Measurements from ENCODE around the gene NRP1.
A peak's percentile ranks its signal among the peaks of the same experiment; 100 is the strongest.
"Not testable (repeated sequence)": the region's sequence is repeated elsewhere in the genome, so short reads cannot be mapped to it uniquely, and the experiment has no call there.

Gene NRP1

DNA sequence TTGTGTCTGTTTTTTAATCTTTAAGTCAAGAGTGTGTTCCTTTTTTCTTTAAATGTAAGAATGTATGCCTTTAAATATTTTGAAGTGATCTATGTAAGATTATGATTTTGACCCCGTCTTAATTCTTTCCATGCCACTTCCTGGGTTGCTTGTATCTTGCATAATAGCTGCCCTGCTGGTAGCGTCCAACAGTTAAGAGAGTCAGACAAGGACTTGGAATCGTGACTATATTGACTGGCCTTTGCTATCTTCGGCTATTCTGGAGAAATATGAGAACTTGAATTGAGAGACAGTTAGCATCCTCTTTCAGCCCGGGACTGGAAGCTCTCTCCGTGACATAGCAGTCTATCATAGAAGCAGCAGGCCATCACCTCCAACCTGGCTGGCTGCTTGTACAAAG, 13.0 kb downstream of the NRP1 start:
- DNase-seq (ENCODE audit: low spot score) = peak; percentile 17

DNA sequence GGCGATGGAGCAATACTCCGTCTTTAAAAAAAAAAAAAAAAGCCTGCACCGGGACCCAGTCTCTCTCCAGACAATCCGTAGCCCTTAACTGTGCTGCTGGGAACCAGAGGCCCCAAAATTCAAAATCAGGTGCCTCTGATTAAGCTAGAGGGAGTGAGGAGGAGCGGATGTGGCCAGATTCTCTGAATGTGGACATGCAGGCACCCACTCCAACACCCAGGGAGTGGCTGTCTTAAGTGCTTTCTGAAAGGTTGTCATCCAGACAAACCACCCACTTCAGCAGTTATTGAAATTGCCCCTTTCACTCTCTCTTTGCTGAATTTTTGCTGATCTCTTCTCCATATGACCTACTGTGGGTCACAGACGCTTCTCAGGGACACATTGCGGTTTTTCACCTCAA, 14.2 kb downstream of the NRP1 start:
- DNase-seq (ENCODE audit: low spot score) = no peak

GRCh38 chr10:33315891-33316290, 18.6 kb downstream of the NRP1 start:
- DNase-seq (ENCODE audit: low spot score) = no peak

DNA sequence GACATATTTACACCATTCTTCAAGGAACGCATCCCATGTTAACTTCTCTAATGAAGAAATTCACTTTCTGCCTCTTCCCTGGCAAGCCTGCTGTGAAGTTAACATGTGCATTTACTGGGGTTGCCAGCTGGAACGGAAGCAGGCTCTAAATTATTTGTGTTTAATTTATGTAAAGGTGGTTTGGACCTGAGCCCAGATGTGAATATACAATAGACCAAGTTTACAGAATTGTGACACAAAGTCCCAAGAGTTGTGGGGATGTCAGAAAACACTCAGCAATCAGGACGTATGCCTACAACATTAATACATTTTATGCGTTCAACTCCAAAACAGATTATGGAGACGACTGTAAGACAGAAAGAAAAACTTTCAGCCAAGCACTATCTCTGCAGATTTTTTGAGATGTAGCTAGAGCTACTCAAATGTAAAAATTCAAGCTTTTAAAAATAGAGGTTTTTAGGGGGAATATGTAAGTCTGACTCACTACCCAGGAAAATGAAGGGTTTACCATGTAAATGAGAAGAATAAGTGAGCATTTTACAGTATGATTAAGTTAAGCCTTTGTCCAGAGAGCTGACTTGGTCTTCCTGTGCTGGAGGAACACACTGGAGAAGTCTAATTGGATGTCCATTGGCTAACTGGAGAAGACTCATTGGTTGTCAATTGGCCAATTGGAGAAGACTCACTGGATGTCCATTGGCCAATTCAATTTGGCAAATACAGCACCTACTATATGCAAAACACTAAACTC, 19.5 kb downstream of the NRP1 start:
- DNase-seq (ENCODE audit: low spot score) = no peak

- DNase-seq (ENCODE audit: low spot score) = no peak
Measured at GRCh38 chr10:33311640-33312039, 22.8 kb downstream of the NRP1 start.

DNA sequence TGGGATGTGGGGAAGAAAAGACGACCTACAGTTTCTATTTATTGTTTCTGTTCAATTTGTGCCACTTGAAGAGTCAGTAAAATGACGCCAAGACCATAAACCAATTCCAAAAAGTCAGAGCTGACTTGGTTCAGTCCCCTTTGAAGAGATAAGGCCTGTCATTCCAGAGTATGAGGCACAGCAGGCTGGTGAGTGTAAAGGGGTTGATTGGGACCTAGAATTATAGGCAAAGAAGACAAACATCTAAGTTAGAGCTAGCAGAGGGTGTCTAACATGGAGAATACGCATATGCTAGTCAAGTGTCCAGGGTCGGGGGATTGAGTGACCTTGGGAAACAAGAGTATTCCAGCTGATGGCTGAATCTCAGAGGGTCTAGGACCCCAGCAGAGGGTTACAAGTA, 23.6 kb downstream of the NRP1 start:
- DNase-seq (ENCODE audit: low spot score) = no peak

- no peak for DNase-seq (ENCODE audit: low spot score)
Measured at GRCh38 chr10:33309406-33309805, 25.1 kb downstream of the NRP1 start.

DNA sequence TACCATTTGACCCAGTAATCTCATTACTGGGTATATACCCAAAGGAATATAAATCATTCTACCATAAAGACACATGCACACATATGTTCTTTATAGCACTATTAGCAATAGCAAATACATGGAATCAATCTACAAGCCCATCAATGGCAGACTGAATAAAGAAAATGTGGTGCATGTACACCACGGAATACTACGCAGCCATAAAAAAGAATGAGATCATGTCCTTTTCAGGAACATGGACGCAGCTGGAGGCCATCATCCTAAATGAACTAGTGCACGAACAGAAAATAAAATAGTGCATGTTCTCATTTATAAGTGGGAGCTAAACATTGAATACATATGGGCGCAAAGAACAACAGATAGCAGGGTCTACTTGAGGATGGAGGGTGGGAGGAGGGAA, 26.6 kb downstream of the NRP1 start:
- no peak for DNase-seq (ENCODE audit: low spot score)

GRCh38 chr10:33306701-33307519, 27.6 kb downstream of the NRP1 start:
- DNase-seq (ENCODE audit: low spot score) = peak; percentile 28

DNA sequence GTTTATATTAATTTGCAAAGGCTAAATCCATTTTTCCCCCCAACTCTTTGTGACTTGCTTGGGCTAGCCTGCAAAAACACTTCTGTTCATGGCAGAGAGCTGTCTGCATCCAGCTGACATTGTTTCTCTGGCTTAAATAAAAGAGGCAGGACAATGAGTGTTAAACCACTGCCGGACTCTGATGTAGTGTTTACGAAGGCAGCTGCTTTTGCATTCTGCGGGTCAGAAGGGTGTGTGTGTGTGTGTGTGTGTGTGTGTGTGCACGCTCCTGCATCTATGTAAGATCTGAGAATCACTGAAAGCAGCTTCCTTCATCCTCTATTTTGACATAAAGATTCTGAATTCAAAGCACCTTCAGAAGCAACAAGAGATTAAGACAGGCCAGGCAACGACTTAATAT, 28.3 kb downstream of the NRP1 start:
- DNase-seq (ENCODE audit: low spot score) = no peak

DNA sequence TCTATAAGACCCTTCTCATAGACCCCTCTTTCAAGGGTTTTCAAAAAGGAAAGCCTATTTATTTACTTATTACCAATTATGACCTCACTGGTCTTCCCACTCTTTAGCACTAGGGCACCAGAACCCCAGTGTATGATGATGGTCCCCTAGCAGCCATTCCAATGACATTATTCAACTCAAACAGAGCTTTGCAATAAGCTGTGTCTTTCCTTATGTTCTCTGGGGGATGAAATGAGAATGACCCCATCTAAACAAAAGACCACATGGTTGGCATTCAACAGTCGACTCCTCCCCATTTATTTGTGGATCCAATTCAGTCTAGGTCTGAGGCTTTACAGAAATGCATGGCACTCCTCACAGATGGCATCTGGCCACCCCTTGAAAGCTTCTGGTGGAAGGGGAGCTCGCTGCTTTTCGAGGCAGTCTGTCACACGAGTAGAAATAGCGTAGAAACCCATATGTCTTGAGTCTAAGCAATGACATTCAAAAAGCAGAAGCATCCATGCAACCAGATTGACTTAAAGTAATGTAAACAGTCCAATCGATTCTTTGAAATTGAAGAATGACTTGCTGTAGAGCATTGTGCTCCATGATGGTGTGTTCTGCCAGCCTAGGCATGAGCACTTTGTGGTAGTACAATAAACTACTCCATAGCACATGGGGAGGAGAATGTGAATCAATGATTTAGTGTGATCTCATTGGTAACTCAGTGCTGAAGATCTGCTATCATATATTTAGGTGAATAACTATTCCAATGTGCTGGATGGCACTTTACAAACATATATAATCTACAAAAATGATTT, 29.8 kb downstream of the NRP1 start:
- DNase-seq (ENCODE audit: low spot score) = no peak

DNA sequence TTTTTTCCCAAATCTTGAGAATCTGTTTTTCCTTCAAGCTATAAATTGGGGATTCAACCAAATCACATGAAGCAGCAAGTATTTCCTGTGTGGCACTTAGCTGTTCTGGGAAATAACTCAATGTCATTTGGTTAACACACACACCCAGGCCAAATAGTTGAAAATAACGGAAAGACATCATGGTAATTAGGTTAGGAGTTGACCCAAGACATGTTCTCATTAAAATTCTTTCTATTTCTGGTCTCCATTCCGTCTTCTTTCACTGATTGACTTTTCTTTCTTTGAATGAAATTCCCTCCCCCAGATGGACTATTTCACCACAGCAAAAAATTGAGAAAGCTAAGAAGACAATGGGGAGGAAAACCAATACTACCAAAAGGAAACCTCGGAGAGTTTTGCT, 30.5 kb downstream of the NRP1 start:
- peak; percentile 15 for DNase-seq (ENCODE audit: low spot score)

- DNase-seq (ENCODE audit: low spot score) = no peak
Measured at GRCh38 chr10:33302208-33302829, 32.1 kb downstream of the NRP1 start.

DNA sequence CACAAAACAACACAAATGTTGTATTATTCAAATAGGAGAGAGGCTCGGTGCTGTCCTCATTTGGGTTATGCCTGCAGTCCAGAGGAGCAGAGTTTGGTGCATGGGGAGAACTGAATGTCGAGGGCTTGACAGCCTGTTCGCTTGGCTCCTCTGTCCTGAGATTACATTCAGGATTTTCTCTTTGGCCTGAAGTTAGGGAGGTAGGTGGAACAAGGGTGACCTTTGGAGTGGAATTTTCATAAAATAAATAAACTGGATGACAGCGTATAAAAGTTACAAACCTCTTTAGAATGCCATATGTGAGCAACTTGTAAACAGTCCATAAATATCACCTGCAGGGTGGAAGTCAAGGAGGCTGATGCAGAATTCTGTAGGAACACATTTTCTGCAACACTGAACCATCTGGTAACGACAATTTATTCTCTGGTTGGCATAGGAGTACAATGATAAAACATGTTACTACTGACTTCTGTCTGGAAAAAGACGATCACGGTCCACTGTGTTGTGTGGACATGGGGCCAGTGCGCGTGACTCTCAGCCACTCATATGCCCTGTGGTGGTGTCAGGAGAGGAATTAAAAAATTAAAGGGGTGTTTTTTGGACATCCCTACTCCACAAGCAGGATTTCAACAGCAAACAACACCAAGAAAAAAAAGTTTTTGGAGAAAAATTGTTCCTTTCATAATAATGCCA, 33.2 kb downstream of the NRP1 start:
- DNase-seq (ENCODE audit: low spot score) = no peak

- DNase-seq (ENCODE audit: low spot score) = not testable (repeated sequence)
Measured at GRCh38 chr10:33300544-33300943, 33.9 kb downstream of the NRP1 start.

DNA sequence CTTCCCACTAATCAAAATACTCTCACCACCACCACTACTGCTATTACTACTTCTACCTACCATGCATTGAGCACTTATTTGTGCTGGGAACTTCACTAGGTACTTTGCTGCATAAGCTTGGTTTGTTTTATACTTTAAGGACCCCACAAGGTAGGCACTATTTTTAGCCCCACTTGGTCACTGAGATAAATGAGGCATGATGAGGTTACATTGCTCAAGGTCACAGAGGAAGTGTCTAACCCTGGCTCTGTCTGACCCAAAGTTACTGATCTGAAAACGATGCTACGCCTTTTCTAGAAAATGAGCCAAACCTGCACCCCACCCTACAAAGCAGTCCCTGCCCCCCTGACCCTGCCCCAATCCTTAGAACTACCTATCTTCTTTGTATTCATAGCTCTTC, 35.6 kb downstream of the NRP1 start:
- DNase-seq (ENCODE audit: low spot score) = no peak

DNA sequence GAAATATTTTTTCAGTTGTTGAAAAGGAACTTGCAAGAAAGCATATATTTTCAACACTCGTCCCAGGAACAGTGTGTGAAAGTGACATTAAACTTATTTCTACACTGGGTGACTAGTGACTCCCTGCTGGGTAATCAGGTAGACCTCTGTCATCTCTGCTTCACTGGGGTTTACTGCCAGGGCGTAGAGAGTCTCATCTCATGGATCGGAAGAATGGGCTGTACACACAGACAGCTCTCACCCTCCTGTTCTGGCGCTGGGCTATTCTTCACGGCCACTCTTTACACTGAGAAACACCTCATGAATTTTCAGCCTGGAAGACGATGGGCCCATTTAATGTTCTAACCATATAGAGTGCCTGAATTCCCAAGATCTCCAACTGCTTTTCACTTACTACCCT, 36.4 kb downstream of the NRP1 start:
- no peak for DNase-seq (ENCODE audit: low spot score)

- DNase-seq (ENCODE audit: low spot score) = no peak
Measured at GRCh38 chr10:33295851-33296250, 38.6 kb downstream of the NRP1 start.

GRCh38 chr10:33293531-33294170, 40.8 kb downstream of the NRP1 start:
- DNase-seq (ENCODE audit: low spot score) = no peak

GRCh38 chr10:33293076-33293475, 41.4 kb downstream of the NRP1 start:
- no peak for DNase-seq (ENCODE audit: low spot score)

- peak; percentile 86 for DNase-seq (ENCODE audit: low spot score)
Measured at GRCh38 chr10:33291053-33291592, 43.3 kb downstream of the NRP1 start.

Measured in AG08395 (cell line).